GM12892 (cell line): ENCODE data around the gene PNMA8B.

Source experiments
- POLR2A ChIP-seq: IDR thresholded peaks from 2 replicates; pipeline ENCODE4 v1.6.1; 2011; ENCODE audit warnings: low read depth, low read length, control low read depth
- POLR2AphosphoS5 ChIP-seq: IDR thresholded peaks from 2 replicates; pipeline ENCODE4 v1.6.1; 2011; ENCODE audit warnings: low read depth, low read length, control low read depth
- TAF1 ChIP-seq: IDR thresholded peaks from 2 replicates; pipeline ENCODE4 v1.6.1; 2011; ENCODE audit warnings: low read depth, mild to moderate bottlenecking, control low read depth, low read length, borderline replicate concordance

DNA sequence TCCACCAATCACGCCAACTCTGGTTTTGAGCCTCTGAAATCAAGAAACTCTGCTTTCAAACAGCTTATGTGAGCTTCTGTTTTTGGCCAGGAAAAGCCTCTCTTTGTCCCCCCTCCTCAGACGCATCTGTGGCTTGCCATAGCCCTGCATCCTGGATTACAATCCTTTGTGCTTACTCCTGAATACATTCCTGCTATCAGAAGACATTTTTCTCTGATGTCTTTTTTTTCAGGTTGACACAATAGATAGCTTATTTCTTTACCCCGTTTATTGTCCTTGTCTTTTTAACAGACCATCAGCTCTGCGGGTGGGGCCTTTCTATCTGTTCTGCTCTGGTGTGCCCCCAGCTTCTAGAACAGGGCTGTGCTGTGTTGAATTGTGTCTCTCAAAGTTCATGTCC lies 11.0 kb downstream of the PNMA8B start:
- TF ChIP-seq POLR2A, result no peak
- no peak for TF ChIP-seq POLR2AphosphoS5
- no peak for TF ChIP-seq TAF1
